Stimulated activated CD8-positive, alpha-beta memory T cell treated with anti-CD3 and anti-CD28 coated beads, Interleukin-4, amount 100 ng/mL, for 24 hours (primary cell): ENCODE results near the gene SPDYE4.
"Not testable (repeated sequence)": the region's sequence is repeated elsewhere in the genome, so short reads cannot be mapped to it uniquely, and the experiment has no call there.

Source experiments
- DNase-seq: peaks from one replicate; pipeline ENCODE4 v3.0.0-alpha.2; 2020; ENCODE audit warnings: low read depth

Gene SPDYE4

GRCh38 chr17:8758137-8758596 is at the start of gene SPDYE4:
SPDYE4 (minus strand) TSS chr17:8758546; CDS start chr17:8758382, 164 bp downstream.
- no peak for DNase-seq

GRCh38 chr17:8806926-8807550 is 48.7 kb upstream of the SPDYE4 start:
- no peak for DNase-seq

- no peak for DNase-seq
Observed at GRCh38 chr17:8806253-8806925, 48.0 kb upstream of the SPDYE4 start.

- DNase-seq = not testable (repeated sequence)
Observed at GRCh38 chr17:8805396-8805795, 47.0 kb upstream of the SPDYE4 start.

GRCh38 chr17:8803531-8804420 is 45.4 kb upstream of the SPDYE4 start:
- DNase-seq = no peak

GRCh38 chr17:8801135-8801840 is 42.9 kb upstream of the SPDYE4 start:
- DNase-seq = no peak

GRCh38 chr17:8800656-8801055 is 42.3 kb upstream of the SPDYE4 start:
- no peak for DNase-seq

GRCh38 chr17:8799570-8800212 is 41.3 kb upstream of the SPDYE4 start:
- DNase-seq = no peak

- DNase-seq = no peak
Observed at GRCh38 chr17:8798846-8799569, 40.7 kb upstream of the SPDYE4 start, which contains the start of gene MFSD6L. MFSD6L (minus strand) TSS chr17:8799365; CDS start chr17:8799120, 245 bp downstream.

GRCh38 chr17:8798176-8798845 is 40.0 kb upstream of the SPDYE4 start:
- DNase-seq = no peak

- DNase-seq = no peak
Observed at GRCh38 chr17:8797621-8798175, 39.4 kb upstream of the SPDYE4 start.

GRCh38 chr17:8794636-8795035 is 36.3 kb upstream of the SPDYE4 start:
- no peak for DNase-seq

GRCh38 chr17:8793649-8794048 is 35.3 kb upstream of the SPDYE4 start:
- DNase-seq = no peak

- no peak for DNase-seq
Observed at GRCh38 chr17:8792646-8793045, 34.3 kb upstream of the SPDYE4 start.

GRCh38 chr17:8791910-8792270 is 33.5 kb upstream of the SPDYE4 start:
- DNase-seq = no peak

- no peak for DNase-seq
Observed at GRCh38 chr17:8791248-8791909, 33.0 kb upstream of the SPDYE4 start.

GRCh38 chr17:8789743-8790142 is 31.4 kb upstream of the SPDYE4 start:
- DNase-seq = no peak

GRCh38 chr17:8788998-8789397 is 30.7 kb upstream of the SPDYE4 start:
- DNase-seq = no peak
